GM23338 (cell line): ENCODE measurements around the gene CACNA2D1.

Experiments
- CREB1 ChIP-seq: fragments of 250-450 bp; sonication (Bioruptor Pico); IDR thresholded peaks from 2 replicates; pipeline ENCODE4 v1.5.0; 2020; ENCODE audit warnings: low read depth, mild to moderate bottlenecking, moderate library complexity
- EZH2 ChIP-seq: fragments of 200-600 bp; sonication (generic); IDR thresholded peaks from one replicate; pipeline ENCODE4 v1.8.0; 2017; ENCODE audit warnings: antibody characterized with exemption, mild to moderate bottlenecking, low read depth; ENCODE audit not compliant: unreplicated experiment
- EZH2phosphoT487 ChIP-seq: fragments of 200-600 bp; sonication (generic); IDR thresholded peaks from one replicate; pipeline ENCODE4 v1.8.1; 2018; ENCODE audit warnings: antibody characterized with exemption; ENCODE audit not compliant: unreplicated experiment
- JUNB ChIP-seq: IDR thresholded peaks from one replicate; pipeline ENCODE4 v1.6.1; 2016; ENCODE audit warnings: antibody characterized with exemption; ENCODE audit not compliant: unreplicated experiment
- NANOG ChIP-seq: IDR thresholded peaks from 2 replicates; pipeline ENCODE4 v1.6.1; 2016; ENCODE audit warnings: antibody characterized with exemption, borderline replicate concordance
- POLR2AphosphoS5 ChIP-seq: IDR thresholded peaks from 2 replicates; pipeline ENCODE4 v1.6.1; 2016; ENCODE audit warnings: antibody characterized with exemption, low read depth
- TF ChIP-seq, protein P1 (sequence below), 2 experiments: fragments of 200-600 bp in 1 of 2; sonication (generic) in 1 of 2; conservative IDR thresholded peaks; 2 replicates each; pipeline versions ENCODE4 v1.5.1 to v1.6.1; 2016 to 2017; ENCODE audit warnings: antibody characterized with exemption in 2 of 2, low read depth in 2 of 2, mild to moderate bottlenecking in 2 of 2, moderate library complexity in 1 of 2
- TF ChIP-seq, protein P2 (sequence below): IDR thresholded peaks from one replicate; pipeline ENCODE4 v1.6.1; 2018; ENCODE audit warnings: antibody characterized with exemption; ENCODE audit not compliant: unreplicated experiment
- TF ChIP-seq, protein P3 (sequence below): IDR thresholded peaks from 2 replicates; pipeline ENCODE4 v1.6.1; 2016; ENCODE audit warnings: antibody characterized with exemption

DNA sequence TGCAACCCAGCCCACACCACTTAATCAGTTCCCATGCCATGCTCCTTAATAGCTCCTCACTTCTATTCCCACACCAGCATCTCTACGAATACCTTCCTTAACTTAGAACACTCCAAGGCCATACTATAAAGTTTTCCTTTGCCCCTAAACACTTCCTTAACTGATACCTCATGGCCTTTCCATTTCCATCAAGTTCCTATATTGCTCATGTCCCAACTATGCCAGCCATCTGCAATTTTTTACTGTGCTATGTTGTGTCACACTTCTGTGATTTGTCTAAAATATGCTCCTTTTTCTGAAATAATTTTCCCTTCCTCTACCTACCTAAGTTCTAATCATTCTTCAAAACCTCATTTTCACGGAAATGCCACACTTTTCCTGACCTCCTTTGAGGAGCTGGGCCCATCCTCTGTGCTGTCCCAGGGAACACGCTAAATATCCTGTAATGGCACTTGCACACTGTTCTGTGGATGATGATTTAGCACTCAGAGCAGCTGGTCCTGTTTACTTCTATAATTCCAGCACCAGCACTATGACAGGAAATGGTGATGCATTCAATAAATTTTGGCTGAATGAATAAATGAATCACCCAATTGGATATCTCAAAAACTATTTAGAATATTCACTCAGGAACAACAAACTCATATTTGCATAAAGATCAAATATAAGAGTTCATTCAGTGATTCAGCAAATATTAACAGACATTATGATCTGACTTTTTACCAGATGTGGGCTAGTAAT, 407.3 kb downstream of the CACNA2D1 start:
- TF ChIP-seq, protein P1, sequence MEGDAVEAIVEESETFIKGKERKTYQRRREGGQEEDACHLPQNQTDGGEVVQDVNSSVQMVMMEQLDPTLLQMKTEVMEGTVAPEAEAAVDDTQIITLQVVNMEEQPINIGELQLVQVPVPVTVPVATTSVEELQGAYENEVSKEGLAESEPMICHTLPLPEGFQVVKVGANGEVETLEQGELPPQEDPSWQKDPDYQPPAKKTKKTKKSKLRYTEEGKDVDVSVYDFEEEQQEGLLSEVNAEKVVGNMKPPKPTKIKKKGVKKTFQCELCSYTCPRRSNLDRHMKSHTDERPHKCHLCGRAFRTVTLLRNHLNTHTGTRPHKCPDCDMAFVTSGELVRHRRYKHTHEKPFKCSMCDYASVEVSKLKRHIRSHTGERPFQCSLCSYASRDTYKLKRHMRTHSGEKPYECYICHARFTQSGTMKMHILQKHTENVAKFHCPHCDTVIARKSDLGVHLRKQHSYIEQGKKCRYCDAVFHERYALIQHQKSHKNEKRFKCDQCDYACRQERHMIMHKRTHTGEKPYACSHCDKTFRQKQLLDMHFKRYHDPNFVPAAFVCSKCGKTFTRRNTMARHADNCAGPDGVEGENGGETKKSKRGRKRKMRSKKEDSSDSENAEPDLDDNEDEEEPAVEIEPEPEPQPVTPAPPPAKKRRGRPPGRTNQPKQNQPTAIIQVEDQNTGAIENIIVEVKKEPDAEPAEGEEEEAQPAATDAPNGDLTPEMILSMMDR (conservative IDR thresholded peaks at IDR 0.05; ENCODE audit: low read depth in 2 of 2), result no peak
- TF ChIP-seq EZH2, result no peak
- TF ChIP-seq NANOG, result no peak
- TF ChIP-seq POLR2AphosphoS5, result no peak
- TF ChIP-seq, protein P2, sequence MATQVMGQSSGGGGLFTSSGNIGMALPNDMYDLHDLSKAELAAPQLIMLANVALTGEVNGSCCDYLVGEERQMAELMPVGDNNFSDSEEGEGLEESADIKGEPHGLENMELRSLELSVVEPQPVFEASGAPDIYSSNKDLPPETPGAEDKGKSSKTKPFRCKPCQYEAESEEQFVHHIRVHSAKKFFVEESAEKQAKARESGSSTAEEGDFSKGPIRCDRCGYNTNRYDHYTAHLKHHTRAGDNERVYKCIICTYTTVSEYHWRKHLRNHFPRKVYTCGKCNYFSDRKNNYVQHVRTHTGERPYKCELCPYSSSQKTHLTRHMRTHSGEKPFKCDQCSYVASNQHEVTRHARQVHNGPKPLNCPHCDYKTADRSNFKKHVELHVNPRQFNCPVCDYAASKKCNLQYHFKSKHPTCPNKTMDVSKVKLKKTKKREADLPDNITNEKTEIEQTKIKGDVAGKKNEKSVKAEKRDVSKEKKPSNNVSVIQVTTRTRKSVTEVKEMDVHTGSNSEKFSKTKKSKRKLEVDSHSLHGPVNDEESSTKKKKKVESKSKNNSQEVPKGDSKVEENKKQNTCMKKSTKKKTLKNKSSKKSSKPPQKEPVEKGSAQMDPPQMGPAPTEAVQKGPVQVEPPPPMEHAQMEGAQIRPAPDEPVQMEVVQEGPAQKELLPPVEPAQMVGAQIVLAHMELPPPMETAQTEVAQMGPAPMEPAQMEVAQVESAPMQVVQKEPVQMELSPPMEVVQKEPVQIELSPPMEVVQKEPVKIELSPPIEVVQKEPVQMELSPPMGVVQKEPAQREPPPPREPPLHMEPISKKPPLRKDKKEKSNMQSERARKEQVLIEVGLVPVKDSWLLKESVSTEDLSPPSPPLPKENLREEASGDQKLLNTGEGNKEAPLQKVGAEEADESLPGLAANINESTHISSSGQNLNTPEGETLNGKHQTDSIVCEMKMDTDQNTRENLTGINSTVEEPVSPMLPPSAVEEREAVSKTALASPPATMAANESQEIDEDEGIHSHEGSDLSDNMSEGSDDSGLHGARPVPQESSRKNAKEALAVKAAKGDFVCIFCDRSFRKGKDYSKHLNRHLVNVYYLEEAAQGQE, result no peak
- no peak for TF ChIP-seq JUNB
- TF ChIP-seq CREB1 (CRISPR knock-in tag), result no peak
- TF ChIP-seq EZH2phosphoT487, result no peak
- TF ChIP-seq, protein P3, sequence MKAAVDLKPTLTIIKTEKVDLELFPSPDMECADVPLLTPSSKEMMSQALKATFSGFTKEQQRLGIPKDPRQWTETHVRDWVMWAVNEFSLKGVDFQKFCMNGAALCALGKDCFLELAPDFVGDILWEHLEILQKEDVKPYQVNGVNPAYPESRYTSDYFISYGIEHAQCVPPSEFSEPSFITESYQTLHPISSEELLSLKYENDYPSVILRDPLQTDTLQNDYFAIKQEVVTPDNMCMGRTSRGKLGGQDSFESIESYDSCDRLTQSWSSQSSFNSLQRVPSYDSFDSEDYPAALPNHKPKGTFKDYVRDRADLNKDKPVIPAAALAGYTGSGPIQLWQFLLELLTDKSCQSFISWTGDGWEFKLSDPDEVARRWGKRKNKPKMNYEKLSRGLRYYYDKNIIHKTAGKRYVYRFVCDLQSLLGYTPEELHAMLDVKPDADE, result no peak
